ENCODE results near the gene NEURL1. TPM values are rescaled to one million over a fixed set of nuclear protein-coding genes. Genes with fewer than 3 reads are reported as not detected.

Gene NEURL1
- total RNA-seq, 1 experiment from 2014 or later = not detected

Other genes with a start within 250 kb of the NEURL1 start
- gene RPEL1, start 247.8 kb upstream of the NEURL1 start, total RNA-seq (2014; rRNA removed; shearing (Covaris generic)) = 0.06 TPM in 2 replicates
- gene INA, start 216.6 kb upstream of the NEURL1 start, total RNA-seq (2014; rRNA removed; shearing (Covaris generic)) = 0.46 and 1.1 TPM in 2 replicates
- gene PCGF6, start 142.6 kb upstream of the NEURL1 start, total RNA-seq (2014; rRNA removed; shearing (Covaris generic)) = 25.1 and 29.3 TPM in 2 replicates
- 7.7 and 9.6 TPM in 2 replicates for gene TAF5, start 125.7 kb upstream of the NEURL1 start, total RNA-seq (2014; rRNA removed; shearing (Covaris generic))
- gene ATP5MK, start 97.2 kb upstream of the NEURL1 start, total RNA-seq (2014; rRNA removed; shearing (Covaris generic)) = 588 and 606 TPM in 2 replicates
- gene PDCD11, start 97.1 kb upstream of the NEURL1 start, total RNA-seq (2014; rRNA removed; shearing (Covaris generic)) = 44.2 and 51.3 TPM in 2 replicates
- gene CALHM2, start 41.3 kb upstream of the NEURL1 start, total RNA-seq (2014; rRNA removed; shearing (Covaris generic)) = 1.9 and 3.8 TPM in 2 replicates
- gene CALHM1, start 34.8 kb upstream of the NEURL1 start, total RNA-seq (2014; rRNA removed; shearing (Covaris generic)) = not detected in 2 replicates
- gene CALHM3, start 14.5 kb upstream of the NEURL1 start, total RNA-seq (2014; rRNA removed; shearing (Covaris generic)) = 0.29 TPM in 1 of 2 replicates, not detected in the other

Measured in Daoy (cell line).